IPS-18c (cell line): ENCODE data around the gene TENM4.
"Not testable (repeated sequence)": the region's sequence is repeated elsewhere in the genome, so short reads cannot be mapped to it uniquely, and the experiment has no call there.

Experiments used
- H3K4me3 ChIP-seq: 2 replicates; pipeline ENCODE4 v1.7.0; 2013; ENCODE audit warnings: low read depth, mild to moderate bottlenecking, low read length, moderate library complexity; ENCODE audit not compliant: insufficient read depth
- H3K9me3 ChIP-seq: one replicate; pipeline ENCODE4 v1.6.1; 2013; ENCODE audit warnings: mild to moderate bottlenecking, low read length, moderate library complexity; ENCODE audit not compliant: control insufficient read depth, insufficient read depth

TENM4 gene

DNA sequence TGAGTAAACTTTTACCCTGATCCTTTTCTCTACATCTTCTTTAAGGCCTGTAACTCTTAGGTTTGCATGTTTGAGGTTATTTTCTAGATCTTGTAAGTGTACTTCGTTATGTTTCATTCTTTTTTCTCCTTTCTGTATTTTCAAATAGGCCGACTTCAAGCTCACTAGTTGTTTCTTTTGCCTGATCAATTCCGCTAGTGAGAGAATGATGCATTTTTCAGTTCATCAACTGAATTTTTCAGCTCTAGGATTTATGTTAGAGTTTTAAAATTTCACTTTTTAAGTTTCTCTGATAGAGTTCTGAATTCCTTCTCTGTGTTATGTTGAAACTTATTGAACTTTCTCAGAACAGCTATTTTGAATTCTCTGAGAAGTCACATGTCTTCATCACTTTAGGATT is 810.7 kb downstream of the TENM4 start:
- H3K9me3 ChIP-seq = peaks cover 3% of the 10 kb centered on the region
- H3K4me3 ChIP-seq = no peak overlapping the region

GRCh38 chr11:78622666-78623065 is 818.2 kb downstream of the TENM4 start:
- Histone ChIP-seq H3K9me3 (peaks cover 4% of the 10 kb centered on the region), H3K4me3 (no peak overlapping the region)

- H3K4me3 ChIP-seq = no peak overlapping the region
- peaks cover 4% of the 10 kb centered on the region for H3K9me3 ChIP-seq
Measured at GRCh38 chr11:78620159-78620558, 820.7 kb downstream of the TENM4 start.

GRCh38 chr11:78615724-78616123 is 825.1 kb downstream of the TENM4 start:
- peaks cover 6% of the 10 kb centered on the region for H3K9me3 ChIP-seq

GRCh38 chr11:78613378-78613813 is 827.4 kb downstream of the TENM4 start:
- Histone ChIP-seq H3K9me3 (peaks cover 2% of the 10 kb centered on the region), H3K4me3 (no peak overlapping the region)

More at GRCh38 chr11:78615724-78616123, 825.1 kb downstream of the TENM4 start:
- H3K4me3 ChIP-seq = no peak overlapping the region

DNA sequence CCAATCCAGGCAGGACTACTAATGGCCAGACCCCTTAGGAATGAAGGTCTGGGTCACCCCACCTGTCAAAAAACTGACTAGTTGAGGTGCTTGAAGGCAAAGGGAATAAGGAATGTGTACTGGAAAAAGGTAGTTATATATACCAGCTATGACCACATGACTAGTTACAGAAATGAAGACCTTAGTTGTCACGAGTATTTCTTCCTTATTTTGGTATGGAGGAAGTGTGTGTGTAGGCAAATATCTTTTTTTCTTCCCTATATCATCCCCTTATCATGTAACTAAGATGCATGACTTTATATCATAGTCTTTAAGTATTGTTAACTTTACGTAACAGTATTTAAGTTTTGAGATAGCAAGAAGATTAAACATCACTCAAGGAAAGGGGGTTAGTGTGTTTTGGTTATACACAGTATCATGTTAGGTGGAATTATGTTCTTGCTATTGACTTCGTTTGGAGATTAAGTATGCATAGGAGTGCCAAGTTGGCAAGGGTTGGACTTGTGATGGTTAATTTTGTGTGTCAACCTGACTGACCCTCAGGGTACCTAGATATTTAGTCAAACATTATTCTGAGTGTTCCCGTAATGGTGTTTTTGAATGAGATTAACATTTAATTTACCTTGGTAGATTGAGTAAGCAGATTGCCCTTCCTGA is 828.0 kb downstream of the TENM4 start:
- Histone ChIP-seq H3K4me3 (no peak overlapping the region), H3K9me3 (peaks cover 2% of the 10 kb centered on the region)

DNA sequence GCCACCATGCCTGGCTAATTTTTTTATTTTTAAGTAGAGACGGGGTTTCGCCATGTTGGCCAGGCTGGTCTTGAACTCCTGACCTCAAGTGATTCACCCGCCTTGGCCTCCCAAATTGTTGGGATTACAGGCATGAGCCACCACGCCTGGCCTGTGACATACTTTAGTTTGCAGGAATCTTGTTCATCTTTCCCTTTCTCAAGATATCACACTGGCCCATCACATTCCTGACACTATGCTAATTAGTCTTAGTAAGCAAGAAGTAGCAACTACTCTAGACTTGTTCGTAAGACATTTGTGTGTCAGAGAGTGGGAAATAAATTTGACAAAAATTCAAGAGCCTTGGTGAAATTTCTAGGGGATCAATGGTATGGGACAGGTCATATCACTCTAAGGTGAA is 831.5 kb downstream of the TENM4 start:
- H3K9me3 ChIP-seq, H3K4me3 ChIP-seq: not testable (repeated sequence)

- H3K4me3 ChIP-seq = no peak overlapping the region
- H3K9me3 ChIP-seq = no peaks in the 10 kb centered on the region
Measured at GRCh38 chr11:78607696-78608095, 833.1 kb downstream of the TENM4 start.

DNA sequence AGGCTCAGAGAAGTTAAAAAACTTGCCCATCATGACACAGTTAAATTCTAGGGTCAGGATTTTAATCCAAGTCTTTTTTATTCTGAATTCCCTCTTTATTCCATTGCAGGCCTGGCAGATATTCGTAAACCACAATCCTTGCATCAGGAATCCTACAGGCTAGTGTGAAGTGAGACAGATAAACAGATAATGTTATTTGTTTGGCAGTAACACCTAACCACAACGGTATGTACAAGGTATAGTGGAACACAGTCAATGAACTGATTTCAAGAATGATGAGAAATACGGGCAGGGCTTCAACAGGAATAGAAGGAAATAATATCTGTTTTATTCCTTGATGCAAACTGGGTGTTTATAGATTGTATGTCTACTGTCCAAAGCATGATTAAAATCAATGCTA is 834.2 kb downstream of the TENM4 start:
- H3K9me3 ChIP-seq = no peaks in the 10 kb centered on the region
- no peak overlapping the region for H3K4me3 ChIP-seq

GRCh38 chr11:78605296-78605695 is 835.5 kb downstream of the TENM4 start:
- Histone ChIP-seq H3K4me3 (no peak overlapping the region), H3K9me3 (no peaks in the 10 kb centered on the region)

DNA sequence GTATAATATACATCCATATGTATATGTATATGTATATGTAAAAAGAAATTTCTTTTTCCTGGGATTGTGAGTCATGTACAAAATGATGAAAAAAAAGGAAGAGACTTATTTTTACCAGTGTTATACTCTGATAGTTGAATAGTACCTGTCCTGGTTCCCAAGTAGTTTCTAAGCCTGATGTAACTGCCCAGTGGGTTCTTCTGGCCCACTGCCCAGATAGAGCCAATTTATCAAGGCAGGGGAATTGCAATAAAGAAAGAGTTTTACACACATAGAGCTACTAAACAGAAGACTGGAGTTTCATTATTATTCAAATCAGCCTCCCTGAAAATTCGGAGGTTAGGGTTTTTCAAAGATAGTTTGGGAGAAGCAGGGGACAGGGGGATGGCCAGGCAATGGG is 837.0 kb downstream of the TENM4 start:
- Histone ChIP-seq H3K4me3 (no peak overlapping the region), H3K9me3 (no peaks in the 10 kb centered on the region)
